ENCODE measurements around the gene CCNL1. TPM values are rescaled to one million over a fixed set of nuclear protein-coding genes. Genes with fewer than 3 reads are reported as not detected.

The CCNL1 gene
- total and polyA plus RNA-seq, 2 of the 8 experiments (the other 6 are each of a cell fraction or from before 2014, with no cell fraction given), result 64.5 to 68.6 TPM

DNA sequence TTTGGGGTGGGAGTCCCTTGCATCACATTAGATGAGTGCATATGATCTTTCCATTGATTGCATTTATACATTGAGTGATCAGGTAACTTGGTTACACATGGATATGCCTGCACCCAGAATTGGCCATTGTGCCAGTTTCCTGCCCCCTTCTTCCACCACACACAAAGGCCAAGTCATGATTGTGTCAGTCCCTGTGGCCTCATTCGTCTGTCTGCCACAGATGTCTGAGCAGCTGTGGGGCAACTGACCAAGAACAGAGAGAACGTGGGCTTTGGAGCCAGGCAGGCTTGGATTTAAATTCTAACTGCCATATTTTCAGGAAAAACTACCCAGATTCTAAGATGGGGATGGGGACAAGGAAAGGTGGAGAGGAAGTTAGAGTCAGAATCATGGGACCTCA is 27.0 kb downstream of the CCNL1 start:
- FAIRE-seq (no peak), DNase-seq (ENCODE audit: low read depth in 1 of 2, low spot score in 2 of 2) (no peak)
- Histone ChIP-seq H3K9ac (replicated peaks in 1 of 4; ENCODE audit: extremely low read depth in 1 of 4, low read depth in 3 of 4, low read length in 3 of 4) (no peak overlapping the region), H3K4me2 (ENCODE audit: insufficient read depth in 1 of 2, low read depth in 2 of 2, low read length in 2 of 2) (no peak overlapping the region), H2BK20ac (ENCODE audit: low read length) (no peak overlapping the region), H3K4ac (replicated peaks; ENCODE audit: insufficient read length, low read depth, low read length) (no peak overlapping the region), H2BK120ac (replicated peaks; ENCODE audit: low read depth, low read length) (no peak overlapping the region), H2BK15ac (ENCODE audit: low read length) (no peak overlapping the region), H3K79me1 (ENCODE audit: low read depth, low read length) (no peaks in the 10 kb centered on the region), H2AK5ac (ENCODE audit: low read depth, low read length) (no peak overlapping the region), H2AFZ (ENCODE audit: low read length) (no peak overlapping the region), H3K23me2 (ENCODE audit: low read depth, low read length) (no peaks in the 10 kb centered on the region; the same call in 1 of the 2 replicates), H3K4me1 (replicated peaks in 1 of 4; ENCODE audit: control insufficient read depth in 3 of 4, insufficient read depth in 4 of 4, low read length in 3 of 4) (peaks cover 5 to 15% (median 9%) of the 10 kb centered on the region in 4 experiments; a peak in 6 of 7 replicates), H3K27me3 (replicated peaks in 1 of 4; ENCODE audit: control insufficient read depth in 3 of 4, extremely low read depth in 1 of 4, insufficient read depth in 3 of 4, low read length in 3 of 4) (no peaks in the 10 kb centered on the region; a peak in 2 of 7 replicates), H3K18ac (ENCODE audit: extremely low read depth, low read length) (no peak overlapping the region), H2BK12ac (ENCODE audit: low read depth, low read length) (no peak overlapping the region), H4K5ac (ENCODE audit: insufficient read length, low read depth, low read length) (no peak overlapping the region), H3K14ac (ENCODE audit: insufficient read length) (no peak overlapping the region), H4K20me1 (replicated peaks in 1 of 2; ENCODE audit: control insufficient read depth in 1 of 2, insufficient read depth in 2 of 2, low read length in 2 of 2) (no peaks in the 10 kb centered on the region), H3K27ac (ENCODE audit: low read depth, low read length) (no peak overlapping the region), H4K91ac (replicated peaks; ENCODE audit: insufficient read length, low read length) (no peak overlapping the region), H2BK5ac (ENCODE audit: low read depth, low read length) (no peak overlapping the region), H3K36me3 (ENCODE audit: control insufficient read depth in 2 of 4, insufficient read depth in 4 of 4, low read length in 3 of 4) (no peaks in the 10 kb centered on the region), H4K8ac (ENCODE audit: extremely low read depth, insufficient read depth, low read length) (no peak overlapping the region), H3K56ac (replicated peaks; ENCODE audit: insufficient read length, low read depth, low read length) (no peak overlapping the region), H3K9me3 (ENCODE audit: insufficient read depth in 2 of 2, low read depth in 1 of 2, low read length in 1 of 2) (no peaks in the 10 kb centered on the region), H3K79me2 (ENCODE audit: control insufficient read depth in 1 of 2, insufficient read depth in 2 of 2, low read length in 2 of 2) (no peaks in the 10 kb centered on the region), H3K23ac (ENCODE audit: insufficient read length) (no peak overlapping the region), H3K4me3 (ENCODE audit: extremely low read depth in 1 of 4, insufficient read depth in 2 of 4, low read depth in 3 of 4, low read length in 4 of 4) (no peak overlapping the region)
- POLR2A ChIA-PET (ENCODE audit: partially characterized antibody), result interaction anchor here (0.7 kb wide), 1 partner anchor 27 kb away, joined by 3 read pairs; the partner anchor contains the start of gene CCNL1
- WGBS, 2 experiments (ENCODE audit: extremely low coverage in 1 of 2, insufficient coverage in 1 of 2, insufficient read length in 1 of 2, insufficient replicate concordance in 2 of 2, low coverage in 1 of 2, low lambda C conversion rate in 2 of 2, missing lambda C conversion rate in 1 of 2), result 78% methylated on average over 2 of the region's 2 CpGs; no CpG with 5 or more reads in 1 of the 2 experiments
- CTCF ChIA-PET (ENCODE audit: partially characterized antibody), result interaction anchor here (1.2 to 36.5 kb wide), 2 partner anchors 31 to 459 kb away, joined by 3 to 1014 read pairs; no protein-coding TSS in a partner anchor
- TF ChIP-seq SIX5 (IDR thresholded peaks at IDR 0.05; ENCODE audit: low read depth, low read length) (no peak), RNF2 (IDR thresholded peaks at IDR 0.05; ENCODE audit: borderline replicate concordance, low read depth, low read length, missing control alignments, poor library complexity, severe bottlenecking) (no peak), SUZ12 (IDR thresholded peaks at IDR 0.05; ENCODE audit: low read length) (no peak), EZH2 (IDR thresholded peaks at IDR 0.05; ENCODE audit: low read depth, low read length, severe bottlenecking) (no peak), NANOG (IDR thresholded peaks at IDR 0.05; ENCODE audit: insufficient read depth, low read depth, low read length, poor library complexity, severe bottlenecking) (no peak), KDM1A (IDR thresholded peaks at IDR 0.05; ENCODE audit: borderline replicate concordance, low read length) (no peak), POLR2A (IDR thresholded peaks at IDR 0.05; ENCODE audit: control extremely low read depth in 1 of 2, low read depth in 2 of 2, low read length in 2 of 2) (no peak), GTF2F1 (IDR thresholded peaks at IDR 0.05; ENCODE audit: borderline replicate concordance, low read depth, low read length) (no peak), BRCA1 (IDR thresholded peaks at IDR 0.05; ENCODE audit: low read depth, low read length) (no peak), ASH2L (IDR thresholded peaks at IDR 0.05; ENCODE audit: low read length) (no peak), USF2 (IDR thresholded peaks at IDR 0.05; ENCODE audit: low read length) (no peak), POU5F1 (IDR thresholded peaks at IDR 0.05; ENCODE audit: low read depth, low read length) (no peak), CBX5 (IDR thresholded peaks at IDR 0.05; ENCODE audit: low read depth, low read length) (no peak)
